Neuron (in vitro differentiated cells): ENCODE results near the gene NT5M.

Experiments used
- H2AFZ ChIP-seq: one replicate; pipeline ENCODE4 v1.6.1; 2013; ENCODE audit warnings: low read depth, mild to moderate bottlenecking, inconsistent platforms, low read length, moderate library complexity
- H3K27me3 ChIP-seq: one replicate; pipeline ENCODE4 v1.6.1; 2013; ENCODE audit warnings: low read length; ENCODE audit not compliant: insufficient read depth
- H3K36me3 ChIP-seq: one replicate; pipeline ENCODE4 v1.6.1; 2013; ENCODE audit warnings: low read length; ENCODE audit not compliant: insufficient read depth
- H3K4me1 ChIP-seq: one replicate; pipeline ENCODE4 v1.6.1; 2013; ENCODE audit warnings: low read length; ENCODE audit not compliant: insufficient read depth
- H3K4me3 ChIP-seq: 2 replicates; pipeline ENCODE4 v1.5.1; 2013; ENCODE audit warnings: mild to moderate bottlenecking, low read length, moderate library complexity
- H3K9me3 ChIP-seq: one replicate; pipeline ENCODE4 v1.6.1; 2013; ENCODE audit warnings: low read length

NT5M gene

DNA sequence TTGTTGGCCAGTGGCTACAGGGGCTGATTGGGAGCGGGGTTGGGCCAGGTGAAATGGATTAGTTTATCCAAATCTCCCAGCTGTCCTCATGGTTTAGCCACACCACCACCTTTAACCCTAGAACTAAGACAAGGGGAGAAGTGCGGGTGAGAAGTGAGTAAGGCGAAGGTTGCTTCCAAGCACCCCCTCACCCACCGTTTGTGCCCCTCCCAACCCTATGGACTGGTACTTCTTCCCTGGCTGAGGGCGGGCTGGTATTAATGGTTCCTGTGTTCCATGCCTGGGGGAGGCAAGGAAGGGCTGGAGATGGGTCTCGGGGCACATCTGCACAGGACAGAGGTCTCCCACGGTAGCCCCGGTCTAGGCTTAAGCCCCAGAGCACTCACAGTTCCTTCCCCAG, 25.1 kb downstream of the NT5M start:
- no peaks in the 10 kb centered on the region for H3K9me3 ChIP-seq
- no peak overlapping the region for H2AFZ ChIP-seq
- H3K4me1 ChIP-seq = no peaks in the 10 kb centered on the region
- peaks cover 2% of the 10 kb centered on the region for H3K36me3 ChIP-seq
- H3K27me3 ChIP-seq = no peaks in the 10 kb centered on the region
- no peak overlapping the region for H3K4me3 ChIP-seq

GRCh38 chr17:17341452-17341851, 38.3 kb downstream of the NT5M start:
- H3K27me3 ChIP-seq = no peaks in the 10 kb centered on the region
- H3K4me3 ChIP-seq = no peak overlapping the region
- no peaks in the 10 kb centered on the region for H3K9me3 ChIP-seq
- H3K4me1 ChIP-seq = no peaks in the 10 kb centered on the region
- no peaks in the 10 kb centered on the region for H3K36me3 ChIP-seq
- H2AFZ ChIP-seq = no peak overlapping the region

DNA sequence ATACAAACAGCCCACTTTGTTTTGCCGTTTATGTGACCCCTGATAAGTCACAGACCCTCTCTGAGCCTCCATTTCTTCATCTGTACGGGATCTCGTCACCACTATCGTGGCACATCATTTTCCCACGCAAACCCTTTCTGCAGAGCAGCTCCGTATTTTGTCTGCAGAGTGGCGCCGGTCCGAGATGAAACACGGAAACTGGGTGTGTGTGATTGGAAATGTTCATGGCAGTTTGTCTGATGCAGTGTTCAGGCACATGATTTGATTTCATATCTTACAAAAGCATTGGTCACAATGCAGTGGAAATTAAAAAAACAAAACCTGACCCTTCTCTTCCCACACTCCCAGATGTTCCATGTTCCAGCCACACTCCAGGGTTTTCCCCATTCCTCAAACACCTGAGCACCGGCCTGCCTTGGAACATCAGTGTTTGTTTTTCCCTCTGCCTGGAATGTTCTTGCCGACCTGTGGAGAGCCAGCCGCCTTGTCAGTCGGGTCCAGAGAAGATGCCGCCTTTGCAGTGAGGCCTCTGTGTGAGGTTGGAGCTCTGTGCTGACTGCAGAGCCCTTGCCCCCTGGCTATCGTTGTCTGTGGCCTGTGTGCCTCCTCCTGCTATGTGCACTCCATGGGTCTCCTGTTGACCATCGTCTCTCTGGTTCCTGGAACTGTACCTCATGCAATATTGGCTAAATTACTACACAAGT, 39.2 kb downstream of the NT5M start:
- Histone ChIP-seq H3K9me3 (no peaks in the 10 kb centered on the region), H3K4me3 (no peak overlapping the region), H3K27me3 (no peaks in the 10 kb centered on the region), H2AFZ (no peak overlapping the region), H3K36me3 (no peaks in the 10 kb centered on the region), H3K4me1 (no peaks in the 10 kb centered on the region)

- no peak overlapping the region for H3K4me3 ChIP-seq
- no peak overlapping the region for H2AFZ ChIP-seq
- H3K36me3 ChIP-seq = no peaks in the 10 kb centered on the region
- H3K9me3 ChIP-seq = no peaks in the 10 kb centered on the region
- no peaks in the 10 kb centered on the region for H3K4me1 ChIP-seq
- H3K27me3 ChIP-seq = no peaks in the 10 kb centered on the region
Observed at GRCh38 chr17:17343160-17343735, 40.1 kb downstream of the NT5M start.

DNA sequence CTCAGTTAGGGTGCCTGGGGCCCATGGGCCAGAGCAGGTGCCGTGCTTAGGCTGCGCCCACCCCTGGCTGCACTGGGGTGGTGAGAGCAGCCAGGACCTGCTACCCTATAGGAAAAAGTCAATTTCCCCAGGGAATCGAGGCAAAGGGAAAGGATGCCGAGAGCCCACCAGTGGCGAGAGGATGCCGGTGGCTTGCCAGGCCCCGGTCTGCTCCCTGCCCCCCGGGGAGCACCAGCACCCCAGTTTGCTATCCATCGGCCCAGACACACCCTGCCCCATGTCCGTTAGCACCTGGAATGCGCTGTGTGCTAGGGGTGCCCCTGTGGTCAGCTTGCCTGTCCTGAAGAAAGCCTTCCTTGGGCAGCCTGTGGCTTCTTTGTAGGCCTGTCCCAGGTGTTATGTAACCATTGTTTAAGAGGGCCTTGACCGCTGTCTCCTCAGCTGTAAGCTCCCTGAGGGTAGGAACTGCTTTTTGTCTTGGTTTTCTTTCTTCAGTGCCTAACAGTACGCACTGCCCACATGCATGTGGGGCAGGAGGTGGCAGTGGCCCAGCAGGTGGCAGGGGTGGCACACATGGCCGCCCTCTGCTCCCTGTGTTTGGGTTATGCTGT, 40.8 kb downstream of the NT5M start:
- H3K27me3 ChIP-seq = no peaks in the 10 kb centered on the region
- H3K36me3 ChIP-seq = no peaks in the 10 kb centered on the region
- no peak overlapping the region for H3K4me3 ChIP-seq
- no peaks in the 10 kb centered on the region for H3K9me3 ChIP-seq
- no peak overlapping the region for H2AFZ ChIP-seq
- no peaks in the 10 kb centered on the region for H3K4me1 ChIP-seq

GRCh38 chr17:17344507-17345293, 41.5 kb downstream of the NT5M start:
- Histone ChIP-seq H3K36me3 (no peaks in the 10 kb centered on the region), H3K9me3 (no peaks in the 10 kb centered on the region), H3K4me1 (no peaks in the 10 kb centered on the region), H3K4me3 (no peak overlapping the region), H3K27me3 (no peaks in the 10 kb centered on the region), H2AFZ (no peak overlapping the region)

DNA sequence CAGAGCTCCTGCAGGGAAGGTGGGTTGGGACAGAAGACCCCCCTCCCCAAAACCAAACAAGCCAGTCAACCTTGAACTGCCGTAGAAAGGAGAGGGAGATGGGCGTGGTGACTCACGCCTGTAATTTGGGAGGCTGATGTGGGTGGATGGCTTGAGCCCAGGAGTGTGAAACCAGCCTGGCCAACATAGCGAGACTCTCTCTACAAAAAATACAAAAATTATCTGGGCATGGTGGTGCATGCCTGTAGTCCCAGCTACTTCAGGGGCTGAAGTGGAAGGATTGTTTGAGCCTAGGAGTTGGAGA, 42.1 kb downstream of the NT5M start:
- Histone ChIP-seq H3K4me1 (no peaks in the 10 kb centered on the region), H2AFZ (no peak overlapping the region), H3K36me3 (no peaks in the 10 kb centered on the region), H3K27me3 (no peaks in the 10 kb centered on the region), H3K4me3 (no peak overlapping the region), H3K9me3 (no peaks in the 10 kb centered on the region)

DNA sequence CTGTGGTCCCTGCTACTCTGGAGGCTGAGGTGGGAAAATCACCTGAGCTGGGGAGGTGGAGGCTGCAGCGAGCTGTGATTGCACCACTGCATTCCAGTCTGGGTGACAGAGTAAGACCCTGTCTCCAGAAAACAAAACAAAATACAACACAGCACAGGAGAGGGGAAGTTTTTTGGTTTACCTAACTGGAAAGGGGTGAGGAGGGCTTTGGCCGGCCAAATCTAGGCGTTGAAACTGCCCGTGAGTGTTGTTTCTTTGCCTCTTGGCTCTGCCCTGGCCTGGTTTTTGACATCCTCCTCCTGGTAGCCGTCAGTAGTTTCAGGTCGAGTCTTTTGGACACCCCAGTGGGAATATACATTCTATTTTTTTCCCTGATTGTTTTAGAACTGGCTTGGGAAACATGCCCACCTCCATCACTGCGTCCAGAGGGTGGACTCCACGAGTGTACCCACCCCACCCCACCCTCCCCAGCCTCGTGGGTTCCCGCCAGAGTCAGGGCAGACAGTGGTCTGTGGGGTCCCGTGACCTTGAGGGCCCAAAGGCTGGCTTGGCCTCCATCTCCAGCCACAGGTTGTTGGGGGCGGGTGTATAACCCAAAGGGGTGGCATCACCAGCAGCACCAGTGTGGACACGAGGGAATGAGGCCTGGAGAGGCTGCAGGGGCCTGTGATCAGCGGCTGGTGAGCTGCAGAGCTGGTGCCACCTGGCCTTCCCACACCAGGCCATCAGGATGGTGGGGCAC, 42.7 kb downstream of the NT5M start:
- Histone ChIP-seq H3K36me3 (no peaks in the 10 kb centered on the region), H3K4me1 (no peaks in the 10 kb centered on the region), H3K4me3 (no peak overlapping the region)

DNA sequence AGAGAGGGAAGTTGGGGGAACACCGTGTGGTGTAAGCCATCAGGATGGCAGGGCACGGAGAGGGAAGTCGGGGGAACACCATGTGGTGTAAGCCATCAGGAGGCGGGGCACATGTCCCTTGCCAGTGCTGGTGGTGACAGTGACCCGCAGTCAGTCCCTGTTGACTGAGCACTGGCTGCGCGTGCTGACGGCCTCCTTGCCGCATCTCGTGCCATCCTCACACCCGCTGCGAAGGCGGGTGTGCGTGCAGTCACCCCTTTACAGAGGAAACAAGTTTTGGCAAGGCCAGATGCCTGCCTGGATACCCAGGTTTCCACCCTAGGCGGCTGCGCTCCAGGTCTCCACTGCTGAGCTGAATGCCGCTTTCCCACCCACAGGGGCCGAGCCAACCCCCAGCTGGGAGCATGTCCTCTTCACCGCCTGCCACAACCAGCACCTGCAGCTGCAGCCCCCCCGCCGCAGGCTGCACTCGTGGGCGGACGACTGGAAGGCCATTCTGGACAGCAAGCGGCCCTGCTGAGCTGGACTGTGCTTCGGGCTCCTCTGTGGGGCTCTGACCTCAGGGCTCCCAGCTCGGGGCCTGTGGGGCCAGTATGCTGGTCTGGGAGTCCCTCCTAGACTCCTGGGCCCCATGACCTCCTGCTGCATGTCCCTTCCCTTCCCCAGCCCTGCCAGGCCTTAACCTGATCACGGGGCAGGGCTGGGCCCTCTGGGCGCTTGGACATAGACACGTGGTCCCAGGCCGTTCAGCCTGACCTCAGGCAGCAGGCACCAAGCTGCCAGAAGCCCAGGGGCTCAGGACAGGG, 43.5 kb downstream of the NT5M start:
- no peaks in the 10 kb centered on the region for H3K36me3 ChIP-seq
- H3K4me3 ChIP-seq = no peak overlapping the region
- H3K4me1 ChIP-seq = no peaks in the 10 kb centered on the region
- no peaks in the 10 kb centered on the region for H3K27me3 ChIP-seq
- no peak overlapping the region for H2AFZ ChIP-seq
- no peaks in the 10 kb centered on the region for H3K9me3 ChIP-seq

More for the DNA sequence above, 42.7 kb downstream of the NT5M start:
- H3K27me3 ChIP-seq = no peaks in the 10 kb centered on the region
- H2AFZ ChIP-seq = no peak overlapping the region
- no peaks in the 10 kb centered on the region for H3K9me3 ChIP-seq

DNA sequence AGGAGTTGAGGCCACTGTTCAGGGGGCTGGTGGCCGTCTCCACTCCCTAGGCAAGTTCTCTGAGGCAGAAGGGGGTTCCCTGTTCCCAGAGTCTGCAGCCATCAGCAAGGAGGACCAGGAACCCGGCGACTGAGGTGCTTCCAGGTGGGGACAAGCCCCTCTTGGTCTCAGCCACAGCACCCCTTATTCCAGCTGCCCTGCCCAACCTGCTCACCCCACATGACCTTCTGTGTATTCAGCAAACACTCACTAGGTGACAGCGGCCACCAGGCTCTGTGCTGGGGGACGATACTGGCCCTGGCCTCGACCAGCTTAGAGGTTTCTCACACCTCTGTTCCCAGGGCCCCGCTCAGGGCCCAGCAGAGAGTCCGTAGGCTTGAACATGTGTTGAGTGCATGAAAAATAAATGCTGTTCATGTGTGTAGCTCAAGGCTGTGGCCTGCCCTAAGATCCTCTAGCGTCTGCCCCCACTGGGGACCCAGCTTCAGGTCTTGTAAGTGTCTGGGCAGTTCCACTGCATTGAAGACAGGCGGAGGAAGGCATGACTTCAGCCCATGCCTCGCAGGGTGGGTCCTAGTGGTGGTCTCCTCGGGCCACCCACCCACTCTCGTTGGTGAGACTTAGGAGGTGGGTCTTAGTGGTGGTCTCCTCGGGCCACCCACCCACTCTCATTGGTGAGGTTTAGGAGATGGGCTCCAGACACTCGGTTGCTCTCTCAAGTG, 44.2 kb downstream of the NT5M start:
- Histone ChIP-seq H3K27me3 (no peaks in the 10 kb centered on the region), H3K9me3 (no peaks in the 10 kb centered on the region), H3K4me1 (no peaks in the 10 kb centered on the region), H2AFZ (no peak overlapping the region), H3K4me3 (no peak overlapping the region), H3K36me3 (no peaks in the 10 kb centered on the region)

DNA sequence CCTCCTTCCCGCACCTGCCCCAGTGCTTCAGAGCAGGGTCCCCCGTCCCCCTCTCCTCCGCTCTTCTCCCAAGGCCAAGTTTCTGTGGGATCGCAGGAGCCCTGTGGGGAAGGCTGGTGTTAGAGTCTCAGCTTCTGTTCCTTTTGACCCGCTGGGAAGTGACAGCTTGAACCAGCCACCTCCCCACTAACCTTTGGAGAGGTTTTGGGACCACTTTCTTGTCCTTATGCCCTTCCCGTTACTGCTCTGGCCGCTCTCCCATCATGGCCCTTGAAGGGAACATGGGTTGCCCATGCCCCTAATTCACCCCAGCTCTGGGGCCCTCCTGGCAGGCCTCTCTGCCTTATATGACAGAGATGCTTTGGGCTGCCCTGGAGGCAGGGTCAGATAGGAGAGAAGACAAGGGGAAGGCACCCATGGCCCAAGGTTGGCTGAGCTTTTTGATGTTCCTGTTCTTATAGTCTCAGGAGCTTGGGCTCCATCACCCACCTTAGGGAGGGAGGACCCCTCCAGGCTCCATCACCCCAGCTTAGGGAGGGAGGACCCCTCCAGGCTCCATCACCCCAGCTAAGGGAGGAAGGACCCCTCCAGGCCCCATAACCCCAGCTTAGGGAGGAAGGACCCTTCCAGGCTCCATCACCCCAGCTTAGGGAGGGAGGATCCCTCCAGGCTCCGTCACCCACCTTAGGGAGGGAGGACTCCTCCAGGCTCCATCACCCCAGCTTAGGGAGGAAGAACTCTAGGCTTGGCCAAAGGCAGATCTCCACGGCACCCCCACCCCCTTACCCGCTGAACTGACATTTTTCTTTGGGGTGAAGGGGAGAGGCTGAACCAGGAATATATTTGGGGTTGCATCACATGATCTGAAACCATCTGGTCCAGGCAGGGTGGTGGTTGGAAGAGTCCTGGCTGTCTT, 45.0 kb downstream of the NT5M start:
- H3K4me1 ChIP-seq = no peaks in the 10 kb centered on the region
- H2AFZ ChIP-seq = no peak overlapping the region
- H3K27me3 ChIP-seq = no peaks in the 10 kb centered on the region
- H3K4me3 ChIP-seq = no peak overlapping the region
- H3K36me3 ChIP-seq = no peaks in the 10 kb centered on the region
- no peaks in the 10 kb centered on the region for H3K9me3 ChIP-seq
